Stimulated activated CD8-positive, alpha-beta memory T cell treated with anti-CD3 and anti-CD28 coated beads, Interleukin-4, amount 100 ng/mL, for 4 hours (primary cell): Measurements from ENCODE around the gene PROX1.

Experiments used
- DNase-seq, 2 donors: peaks; one replicate each; pipeline ENCODE4 v3.0.0-alpha.2; 2020; ENCODE audit warnings: low read depth in 2 of 2, low spot score in 1 of 2

PROX1 gene

DNA sequence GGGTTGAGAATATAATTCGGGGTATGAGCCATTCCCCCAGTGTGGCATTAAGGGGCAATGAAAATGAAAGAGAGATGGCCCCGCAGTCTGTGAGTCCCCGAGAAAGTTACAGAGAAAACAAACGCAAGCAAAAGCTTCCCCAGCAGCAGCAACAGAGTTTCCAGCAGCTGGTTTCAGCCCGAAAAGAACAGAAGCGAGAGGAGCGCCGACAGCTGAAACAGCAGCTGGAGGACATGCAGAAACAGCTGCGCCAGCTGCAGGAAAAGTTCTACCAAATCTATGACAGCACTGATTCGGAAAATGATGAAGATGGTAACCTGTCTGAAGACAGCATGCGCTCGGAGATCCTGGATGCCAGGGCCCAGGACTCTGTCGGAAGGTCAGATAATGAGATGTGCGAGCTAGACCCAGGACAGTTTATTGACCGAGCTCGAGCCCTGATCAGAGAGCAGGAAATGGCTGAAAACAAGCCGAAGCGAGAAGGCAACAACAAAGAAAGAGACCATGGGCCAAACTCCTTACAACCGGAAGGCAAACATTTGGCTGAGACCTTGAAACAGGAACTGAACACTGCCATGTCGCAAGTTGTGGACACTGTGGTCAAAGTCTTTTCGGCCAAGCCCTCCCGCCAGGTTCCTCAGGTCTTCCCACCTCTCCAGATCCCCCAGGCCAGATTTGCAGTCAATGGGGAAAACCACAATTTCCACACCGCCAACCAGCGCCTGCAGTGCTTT lies 9.4 kb downstream of the PROX1 start:
- no peak for DNase-seq

GRCh38 chr1:213997772-213998107 lies 10.0 kb downstream of the PROX1 start:
- DNase-seq = no peak

DNA sequence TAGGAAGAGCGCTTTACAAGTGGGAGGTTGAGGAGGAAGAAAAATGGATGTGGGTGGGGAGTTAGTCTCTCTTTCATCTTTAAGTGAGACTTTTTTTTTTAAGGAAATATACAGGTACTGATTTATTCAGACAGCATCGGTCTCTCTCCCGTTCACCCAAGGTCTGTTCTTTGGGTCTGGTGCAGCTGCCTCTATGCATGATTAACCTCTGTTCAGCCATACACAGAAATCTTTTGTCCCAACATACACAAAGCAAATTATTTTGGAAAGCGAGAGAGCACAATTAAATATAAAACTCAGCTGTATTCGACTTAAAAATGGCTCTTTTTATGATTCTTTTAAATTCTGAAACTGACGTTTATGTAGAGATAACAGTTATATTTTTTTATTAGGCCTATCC lies 11.0 kb downstream of the PROX1 start:
- DNase-seq = no peak

DNA sequence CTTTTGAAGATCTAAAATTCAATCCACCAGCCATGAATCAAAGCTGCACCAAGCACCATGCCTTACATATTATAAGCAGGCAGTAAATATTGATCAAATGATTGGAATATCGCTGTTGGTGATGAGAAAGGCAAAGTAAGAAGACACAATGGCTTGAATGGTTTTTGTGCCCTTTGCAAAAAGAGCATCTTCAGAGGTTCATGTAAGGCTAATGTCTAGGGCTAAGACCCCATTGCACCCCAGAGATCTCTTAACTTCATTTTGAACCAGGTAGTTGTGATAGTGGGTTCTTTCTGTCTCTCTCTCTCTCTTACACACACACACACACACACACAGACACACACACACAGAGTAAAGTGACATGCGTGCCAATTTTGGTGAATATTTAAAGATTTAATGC lies 12.0 kb downstream of the PROX1 start:
- DNase-seq = no peak

GRCh38 chr1:214002060-214002459 lies 14.3 kb downstream of the PROX1 start:
- DNase-seq = no peak

DNA sequence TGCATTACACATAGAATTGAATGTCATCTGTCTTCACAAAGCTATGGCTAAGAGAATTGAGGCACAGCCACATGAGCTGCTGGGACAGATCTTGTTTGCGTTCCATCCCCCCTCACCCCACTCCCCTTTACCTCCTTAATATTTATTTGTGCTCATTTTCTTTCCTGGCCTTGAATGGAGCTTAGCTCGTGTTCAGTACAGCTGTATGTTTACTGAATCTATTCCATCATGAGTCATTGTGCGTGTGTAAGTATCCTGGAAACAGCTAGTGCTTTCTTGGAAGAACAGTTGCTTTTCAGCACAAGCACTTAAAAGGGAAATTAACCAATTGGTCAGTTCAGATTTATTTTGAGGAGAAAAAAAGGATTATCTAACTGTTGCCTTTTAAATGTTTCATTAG lies 14.7 kb downstream of the PROX1 start:
- DNase-seq = no peak

DNA sequence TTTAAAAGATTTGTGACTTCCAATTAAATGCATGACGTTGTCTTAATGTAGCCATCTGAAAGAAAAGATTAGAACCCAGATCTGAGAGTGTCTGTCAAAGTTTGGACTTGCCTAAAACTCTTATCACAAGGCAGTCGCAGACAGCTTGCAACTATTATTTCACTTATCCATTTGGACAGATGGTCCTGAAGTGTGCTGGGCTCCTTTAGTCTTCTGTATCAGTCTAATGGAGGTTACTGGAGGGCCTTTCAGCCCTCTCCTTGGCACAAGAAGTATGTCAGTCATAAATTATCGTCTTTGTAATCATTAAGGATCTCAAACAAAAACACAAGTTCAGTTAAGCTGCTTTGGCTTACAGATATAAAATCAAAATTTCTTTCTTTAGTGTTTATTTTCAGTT lies 15.5 kb downstream of the PROX1 start:
- no peak for DNase-seq

- DNase-seq = no peak
These were observed 16.2 kb downstream of the PROX1 start for GRCh38 chr1:214004014-214004413.

GRCh38 chr1:214004795-214005194 lies 17.0 kb downstream of the PROX1 start:
- no peak for DNase-seq

DNA sequence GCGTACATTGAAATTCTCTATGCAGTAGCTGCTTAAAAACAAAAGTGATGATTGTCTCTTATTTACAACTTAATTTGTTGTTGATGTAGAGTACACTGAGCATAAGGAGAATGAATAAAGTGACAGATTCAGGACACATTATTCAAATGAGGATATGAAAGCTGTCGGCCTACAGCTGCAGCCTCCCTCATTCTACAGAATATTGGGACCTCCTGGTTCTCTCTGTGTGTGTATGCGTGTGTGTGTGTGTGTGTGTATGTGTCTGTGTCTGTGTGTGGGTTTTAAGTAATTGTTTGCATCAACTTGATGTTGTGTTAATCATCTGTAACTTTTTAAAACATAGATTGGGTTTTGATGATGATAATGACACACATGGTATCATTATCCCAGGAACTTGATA lies 17.9 kb downstream of the PROX1 start:
- no peak for DNase-seq

DNA sequence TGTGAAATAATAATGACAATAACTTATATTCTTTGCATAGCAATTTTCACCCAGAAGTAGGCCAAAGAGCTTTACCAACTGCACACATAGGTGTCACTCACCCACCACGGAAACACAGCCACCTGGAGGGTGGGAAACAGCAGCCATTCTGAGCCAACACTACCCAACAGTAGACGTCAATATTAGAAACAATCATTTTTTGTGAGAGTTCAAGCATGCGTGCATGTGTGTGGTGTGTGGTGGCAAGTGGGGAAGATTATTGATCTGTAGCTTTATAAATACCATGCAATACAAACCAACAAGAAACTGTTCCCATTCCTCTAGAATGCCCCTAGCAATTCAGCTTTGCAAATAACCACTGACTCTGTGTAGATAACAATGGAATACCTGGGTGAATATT lies 19.1 kb downstream of the PROX1 start:
- no peak for DNase-seq

GRCh38 chr1:214008347-214008746 lies 20.6 kb downstream of the PROX1 start:
- no peak for DNase-seq

DNA sequence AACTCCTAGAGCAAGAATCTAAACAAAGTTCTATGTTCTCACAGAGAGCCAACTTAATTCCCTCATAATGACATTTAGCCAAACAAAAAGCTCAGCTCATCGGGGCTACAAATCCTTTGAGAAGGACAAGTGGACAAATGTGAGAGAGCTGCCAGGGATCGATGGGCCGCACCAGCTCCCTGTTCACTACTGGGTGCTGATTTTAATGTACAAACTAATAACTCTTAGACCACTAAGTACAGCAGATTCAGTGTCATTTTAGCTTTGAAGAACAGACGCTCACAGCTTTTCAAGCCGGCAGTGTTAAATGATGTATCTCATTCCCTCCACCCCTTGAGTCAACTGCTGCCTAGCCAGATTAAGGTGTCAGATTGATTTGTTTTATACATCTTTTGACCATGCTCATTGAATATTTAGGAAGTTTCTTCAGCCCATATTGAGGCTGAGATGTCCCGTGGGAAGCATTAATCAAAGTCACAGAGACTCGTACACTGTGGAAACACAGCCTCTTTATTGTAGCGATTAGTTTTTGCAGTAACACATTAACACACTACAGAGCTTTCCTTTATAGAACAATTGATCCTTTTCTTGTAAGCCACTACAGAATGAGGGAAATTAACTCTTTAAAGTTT lies 21.1 kb downstream of the PROX1 start:
- no peak for DNase-seq

DNA sequence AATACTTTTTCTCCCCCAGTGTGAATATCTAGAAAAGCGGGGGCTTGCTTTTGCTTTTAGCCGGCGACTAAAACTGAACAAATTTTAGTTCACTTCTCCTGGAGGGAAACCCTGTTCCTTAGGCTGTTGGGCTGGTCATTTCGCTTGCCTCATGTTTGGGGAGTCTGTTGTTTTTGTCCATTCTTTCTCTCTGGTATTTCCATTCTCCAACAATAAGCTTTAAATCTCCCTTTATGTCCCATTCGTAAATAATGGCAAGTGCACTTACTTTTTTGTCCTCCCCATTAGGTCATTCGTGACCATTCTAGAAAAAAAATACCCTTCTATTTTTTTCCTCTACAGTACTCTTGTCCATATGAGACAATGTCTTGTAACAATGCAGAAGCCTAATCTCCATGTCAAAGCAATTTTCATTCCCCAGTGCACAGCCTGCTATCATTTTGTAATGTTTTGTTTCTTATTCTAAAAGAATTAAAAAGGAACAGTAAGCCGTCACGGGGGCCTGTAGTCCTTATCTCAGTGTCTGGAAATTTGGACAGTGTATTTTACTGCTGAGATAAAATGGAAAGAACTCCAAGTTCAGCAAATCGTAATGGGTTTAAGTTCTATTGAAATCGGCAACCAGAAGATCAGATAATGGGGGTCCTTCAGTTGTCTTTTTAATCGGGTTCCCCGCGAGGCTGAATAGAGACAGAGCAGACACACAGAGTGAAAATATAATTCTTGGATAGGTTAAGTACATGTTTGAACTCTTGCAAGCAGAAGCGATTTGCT lies 21.8 kb downstream of the PROX1 start:
- DNase-seq = no peak

- DNase-seq = no peak
These were observed 22.4 kb downstream of the PROX1 start for GRCh38 chr1:214010197-214010573.

- DNase-seq = no peak
These were observed 22.9 kb downstream of the PROX1 start for GRCh38 chr1:214010717-214011116.

DNA sequence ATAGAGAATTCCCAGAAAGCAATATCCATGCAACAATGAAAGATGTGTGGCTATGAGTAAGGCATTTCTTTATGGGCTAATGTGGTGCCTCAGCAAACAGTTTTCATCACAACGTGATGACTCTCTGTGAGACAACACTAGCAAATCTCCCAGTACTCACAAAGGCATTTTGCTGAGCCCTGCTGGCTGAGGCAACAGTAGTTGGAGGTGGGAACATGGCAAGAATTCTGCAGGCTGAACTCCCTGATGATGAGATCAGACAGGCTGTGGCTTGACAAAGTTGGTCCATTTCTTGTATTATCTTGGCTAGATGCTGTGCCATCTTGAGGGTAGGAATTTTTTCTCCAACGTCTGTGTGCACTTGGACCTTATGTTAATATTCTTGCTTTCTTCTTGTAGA lies 24.6 kb downstream of the PROX1 start:
- no peak for DNase-seq

DNA sequence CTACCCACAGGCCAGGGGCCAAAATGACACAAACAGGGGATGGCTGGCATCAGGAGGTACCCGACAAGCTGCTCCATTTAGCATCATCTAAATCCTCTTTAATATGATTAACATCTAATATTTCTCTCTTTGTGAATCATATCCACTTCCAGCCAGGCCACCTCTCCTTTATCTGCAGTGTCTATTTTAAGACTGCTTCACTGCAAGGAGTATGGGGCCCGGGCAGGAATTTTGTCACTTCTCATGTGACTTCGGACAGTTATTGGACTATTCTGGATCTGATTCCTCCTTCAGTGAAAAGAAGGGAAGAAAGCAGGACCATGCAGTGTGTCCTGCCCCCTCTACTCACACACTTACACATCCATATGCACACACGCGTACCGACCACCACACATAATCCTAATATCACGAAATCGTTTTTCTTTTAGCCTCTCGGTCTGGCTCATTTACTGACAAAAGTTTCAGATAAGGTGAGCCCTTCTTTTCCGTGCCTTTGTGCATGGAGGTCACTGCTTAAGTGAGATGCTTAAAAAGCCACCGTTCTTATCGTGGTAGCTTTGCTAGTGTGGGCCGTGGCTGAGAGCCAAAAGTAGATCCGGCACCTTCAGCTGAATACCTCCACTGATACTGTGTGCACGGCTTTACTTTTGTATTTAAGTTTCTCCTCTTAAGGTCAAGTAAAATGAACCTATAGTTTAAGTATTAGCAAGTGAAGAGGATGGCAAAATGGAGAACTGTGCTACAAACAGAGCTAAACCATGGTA lies 26.0 kb downstream of the PROX1 start:
- no peak for DNase-seq

- no peak for DNase-seq
These were observed 27.0 kb downstream of the PROX1 start for GRCh38 chr1:214014730-214015129.

- DNase-seq = no peak
These were observed 29.6 kb downstream of the PROX1 start for GRCh38 chr1:214017191-214017982.
